IPS-18c (cell line): Measurements from ENCODE around the gene FAM89B.

Experiments
- H3K4me3 ChIP-seq: 2 replicates; pipeline ENCODE4 v1.7.0; 2013; ENCODE audit warnings: low read depth, mild to moderate bottlenecking, low read length, moderate library complexity; ENCODE audit not compliant: insufficient read depth
- H3K9me3 ChIP-seq: one replicate; pipeline ENCODE4 v1.6.1; 2013; ENCODE audit warnings: mild to moderate bottlenecking, low read length, moderate library complexity; ENCODE audit not compliant: control insufficient read depth, insufficient read depth

Gene FAM89B

GRCh38 chr11:65592858-65593517 lies 20.6 kb downstream of the FAM89B start:
- Histone ChIP-seq H3K9me3 (peaks cover 2% of the 10 kb centered on the region), H3K4me3 (peak overlapping the region; percentile 65)

- Histone ChIP-seq H3K9me3 (peaks cover 2% of the 10 kb centered on the region), H3K4me3 (no peak overlapping the region)
Observed at GRCh38 chr11:65593518-65594414, 21.4 kb downstream of the FAM89B start.

- Histone ChIP-seq H3K9me3 (peaks cover 2% of the 10 kb centered on the region), H3K4me3 (no peak overlapping the region)
Observed at GRCh38 chr11:65595131-65595530, 22.8 kb downstream of the FAM89B start.

GRCh38 chr11:65595543-65596281 lies 23.4 kb downstream of the FAM89B start, which contains the start of gene KCNK7:
Gene KCNK7 (minus strand): TSS chr11:65595800. CDS start chr11:65595772, 28 bp downstream.
- H3K9me3 ChIP-seq, result peaks cover 2% of the 10 kb centered on the region

GRCh38 chr11:65596520-65596919 lies 24.2 kb downstream of the FAM89B start:
- Histone ChIP-seq H3K4me3 (no peak overlapping the region), H3K9me3 (peaks cover 2% of the 10 kb centered on the region)

More at GRCh38 chr11:65595543-65596281, 23.4 kb downstream of the FAM89B start, which contains the start of gene KCNK7:
- no peak within 1 kb of the TSS for H3K4me3 ChIP-seq

- peaks cover 2% of the 10 kb centered on the region for H3K9me3 ChIP-seq
- no peak overlapping the region for H3K4me3 ChIP-seq
Observed at GRCh38 chr11:65598258-65598699, 25.9 kb downstream of the FAM89B start.

GRCh38 chr11:65599216-65599954 lies 27.0 kb downstream of the FAM89B start:
- Histone ChIP-seq H3K9me3 (peaks cover 2% of the 10 kb centered on the region), H3K4me3 (no peak overlapping the region)

- Histone ChIP-seq H3K4me3 (no peak overlapping the region), H3K9me3 (peaks cover 1% of the 10 kb centered on the region)
Observed at GRCh38 chr11:65599955-65600246, 27.6 kb downstream of the FAM89B start.

GRCh38 chr11:65604258-65604657 lies 31.9 kb downstream of the FAM89B start:
- Histone ChIP-seq H3K9me3 (peaks cover 2% of the 10 kb centered on the region), H3K4me3 (no peak overlapping the region)

GRCh38 chr11:65606876-65607613 lies 34.7 kb downstream of the FAM89B start:
- peaks cover 2% of the 10 kb centered on the region for H3K9me3 ChIP-seq
- H3K4me3 ChIP-seq, result peak overlapping the region; percentile 44

GRCh38 chr11:65607614-65608426 lies 35.5 kb downstream of the FAM89B start:
- Histone ChIP-seq H3K9me3 (peaks cover 2% of the 10 kb centered on the region), H3K4me3 (peak overlapping the region; percentile 44)

- Histone ChIP-seq H3K4me3 (no peak overlapping the region), H3K9me3 (peaks cover 2% of the 10 kb centered on the region)
Observed at GRCh38 chr11:65609229-65609628, 36.9 kb downstream of the FAM89B start.

- peaks cover 2% of the 10 kb centered on the region for H3K9me3 ChIP-seq
- no peak overlapping the region for H3K4me3 ChIP-seq
Observed at GRCh38 chr11:65609665-65610064, 37.3 kb downstream of the FAM89B start.

GRCh38 chr11:65610404-65610803 lies 38.1 kb downstream of the FAM89B start:
- Histone ChIP-seq H3K9me3 (peaks cover 2% of the 10 kb centered on the region), H3K4me3 (no peak overlapping the region)

- Histone ChIP-seq H3K4me3 (no peak overlapping the region), H3K9me3 (peaks cover 3% of the 10 kb centered on the region)
Observed at GRCh38 chr11:65611028-65611757, 38.9 kb downstream of the FAM89B start.
